ENCODE results near the gene CDC25C. TPM values are rescaled to one million over a fixed set of nuclear protein-coding genes. Genes with fewer than 3 reads are reported as not detected.
A peak's percentile ranks its signal among the peaks of the same experiment; 100 is the strongest.

The CDC25C gene
- total RNA-seq, 1 experiment from 2014 or later = 19.3 TPM

GRCh38 chr5:138352071-138352721 is 20.6 kb upstream of the CDC25C start, which contains the start of gene KDM3B (continued):
- TF ChIP-seq CBX3 (IDR thresholded peaks at IDR 0.05; ENCODE audit: low read depth) (peak; percentile 100), POLR2AphosphoS5 (IDR thresholded peaks at IDR 0.05; ENCODE audit: low read depth, low read length) (peak; percentile 69)

- no peak for TF ChIP-seq REST (IDR thresholded peaks at IDR 0.05; ENCODE audit: low read depth)
- no peak for TF ChIP-seq ZNF274 (IDR thresholded peaks at IDR 0.05; ENCODE audit: low read depth, low read length)
- no peak for TF ChIP-seq ATF3 (IDR thresholded peaks at IDR 0.05)
- no peak for TF ChIP-seq CTCF (IDR thresholded peaks at IDR 0.05 in 2 of 3, conservative IDR thresholded peaks at IDR 0.05 in 1 of 3; ENCODE audit: borderline replicate concordance in 1 of 3, insufficient read depth in 1 of 3, low read depth in 2 of 3, low read length in 2 of 3)
- no peak for TF ChIP-seq YY1 (IDR thresholded peaks at IDR 0.05; ENCODE audit: extremely low read depth, insufficient replicate concordance, low read depth, low read length)
- TF ChIP-seq SIN3A (IDR thresholded peaks at IDR 0.05; ENCODE audit: low read depth) = no peak
- Histone ChIP-seq H3K9me2 (ENCODE audit: insufficient read depth) (no peaks in the 10 kb centered on the region), H3K27me3 (ENCODE audit: insufficient read depth, low read length) (no peaks in the 10 kb centered on the region), H4K20me1 (ENCODE audit: insufficient read depth) (0 out of 2 replicates have a peak, but pooled peaks cover 4% of the 10 kb centered on the region), H3K4me2 (ENCODE audit: low read length) (no peak overlapping the region), H3K79me2 (ENCODE audit: insufficient read depth, low read length) (peaks cover 36% of the 10 kb centered on the region), H3K27ac (ENCODE audit: low read depth, low read length) (no peak overlapping the region), H3K4me3 (replicated peaks in 1 of 2; ENCODE audit: low read depth in 1 of 2, low read length in 2 of 2) (no peak overlapping the region), H2AFZ (ENCODE audit: low read depth, low read length, poor library complexity, severe bottlenecking) (no peak overlapping the region), H3K36me3 (ENCODE audit: control insufficient read depth in 1 of 2, insufficient read depth in 2 of 2, low read length in 2 of 2) (peaks cover 9 to 18% of the 10 kb centered on the region in 2 experiments), H3K9me3 (ENCODE audit: control insufficient read depth in 1 of 2, insufficient read depth in 1 of 2, low read depth in 1 of 2, low read length in 2 of 2) (peaks cover 0 to 18% of the 10 kb centered on the region in 2 experiments; a peak in 2 of 4 replicates), H3K4me1 (ENCODE audit: control insufficient read depth in 1 of 2, insufficient read depth in 2 of 2, low read length in 2 of 2) (peaks cover 0 to 13% of the 10 kb centered on the region in 2 experiments; a peak in 2 of 4 replicates), H3K9ac (ENCODE audit: low read length) (no peak overlapping the region)
- DNase-seq (ENCODE audit: low read depth, low spot score) (no peak), ATAC-seq (no peak)
- CTCF ChIA-PET = interaction anchor here (0.7 to 4.6 kb wide), 10 partner anchors 10 to 171 kb away, joined by 3 to 40 read pairs (median 4); partner anchors contain the start of genes CDC23, CDC25C and FAM53C
- no TSS peak for BruUV-seq (replicated peaks)
- RAD21 ChIA-PET (ENCODE audit: low non-redundant PET in 1 of 2, low total read pairs in 2 of 2, uncharacterized antibody in 2 of 2, unreplicated experiment in 2 of 2) = no interaction called here
- POLR2A ChIA-PET = interaction anchor here (1.6 to 7.0 kb wide), 2 partner anchors 12 to 138 kb away, joined by 3 to 59 read pairs; partner anchors contain the start of genes CDC23 and FAM53C
- intact Hi-C loops (cut with micrococcal nuclease) = loop anchor here (5.0 kb wide), 1 partner anchor 174 kb away; the partner anchor contains the start of genes BRD8 and KIF20A
These were observed 19.9 kb upstream of the CDC25C start for GRCh38 chr5:138351517-138351916.
